GM12891 (cell line): ENCODE measurements around the gene ME1.

Experiments
- POLR2A ChIP-seq: IDR thresholded peaks from 2 replicates; pipeline ENCODE4 v1.6.1; 2011; ENCODE audit warnings: low read depth, low read length, control low read depth
- POLR2AphosphoS5 ChIP-seq: IDR thresholded peaks from 2 replicates; pipeline ENCODE4 v1.6.1; 2011; ENCODE audit warnings: low read depth, low read length, control low read depth
- TAF1 ChIP-seq: IDR thresholded peaks from 2 replicates; pipeline ENCODE4 v1.6.1; 2011; ENCODE audit warnings: low read depth, low read length, control low read depth

DNA sequence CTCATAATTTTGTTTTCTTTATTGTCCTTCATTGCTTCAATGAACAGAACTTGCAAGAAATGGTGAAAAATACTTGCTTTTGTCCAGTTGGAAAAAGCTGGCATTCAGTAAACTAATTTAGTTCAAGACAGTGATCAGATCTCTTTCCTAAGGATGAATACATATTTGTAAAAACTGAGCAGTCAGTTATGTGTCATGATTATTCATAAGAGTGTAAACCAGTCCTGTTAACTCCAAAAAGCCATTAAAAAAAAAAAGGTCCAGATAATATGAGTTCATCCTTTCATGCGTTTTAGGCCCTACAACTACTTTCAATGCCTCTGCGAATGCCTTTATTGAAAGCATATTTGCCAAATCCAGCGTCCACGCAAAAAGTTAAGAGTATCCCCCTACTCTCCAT lies 238.4 kb downstream of the ME1 start:
- TF ChIP-seq POLR2A (no peak), POLR2AphosphoS5 (no peak), TAF1 (no peak)
